Breast epithelium (tissue), 3 donors: Measurements from ENCODE around the gene GTPBP1.

Source experiments
- CTCF ChIP-seq, 3 donors: fragments of 450-650 bp; IDR thresholded peaks; one replicate each; pipeline ENCODE4 v1.5.1; 2016 to 2017; ENCODE audit warnings: antibody characterized with exemption in 3 of 3, mild to moderate bottlenecking in 3 of 3, moderate library complexity in 3 of 3
- POLR2A ChIP-seq: fragments of 450-650 bp; IDR thresholded peaks from one replicate; pipeline ENCODE4 v1.6.1; 2016; ENCODE audit warnings: antibody characterized with exemption, mild to moderate bottlenecking, moderate library complexity
- POLR2AphosphoS5 ChIP-seq, 3 donors: sonication (generic); formaldehyde crosslinking; IDR thresholded peaks; one replicate each; pipeline ENCODE4 v1.6.1; 2017; ENCODE audit warnings: antibody characterized with exemption in 3 of 3

- TF ChIP-seq CTCF (IDR thresholded peaks at IDR 0.05): no peak
- no peak for TF ChIP-seq POLR2AphosphoS5 (IDR thresholded peaks at IDR 0.05)
- TF ChIP-seq POLR2A: no peak
These were observed 23.4 kb downstream of the GTPBP1 start for GRCh38 chr22:38728871-38729796.
